ENCODE results near the gene PCBP2. TPM values are rescaled to one million over a fixed set of nuclear protein-coding genes. Genes with fewer than 3 reads are reported as not detected.
A peak's percentile ranks its signal among the peaks of the same experiment; 100 is the strongest.

The PCBP2 gene
- total and polyA plus RNA-seq, 2 donors (not counting 3 experiments of a cell fraction or from before 2014, with no cell fraction given), result 526 to 995 TPM

- no TSS peak for BruUV-seq (replicated peaks)
- Histone ChIP-seq H3K4me1 (ENCODE audit: control insufficient read depth, extremely low read depth, insufficient read depth, low read length) (peaks cover 11% of the 10 kb centered on the region), H3K36me3 (ENCODE audit: control insufficient read depth in 2 of 2, extremely low read depth in 1 of 2, insufficient read depth in 2 of 2, low read length in 2 of 2) (no peaks in the 10 kb centered on the region), H3K9me3 (replicated peaks; ENCODE audit: control insufficient read depth, insufficient read depth, low read length) (no peaks in the 10 kb centered on the region), H3K9ac (replicated peaks; ENCODE audit: extremely low read depth, insufficient read depth, low read length) (peak overlapping the region; percentile 71), H4K20me1 (replicated peaks; ENCODE audit: control insufficient read depth, extremely low read depth, insufficient read depth, low read length) (no peaks in the 10 kb centered on the region), H2AFZ (ENCODE audit: low read depth, low read length) (peak overlapping the region; percentile 86), H3K4me3 (replicated peaks in 1 of 3; ENCODE audit: insufficient read depth in 1 of 3, low read depth in 1 of 3, low read length in 3 of 3) (peak overlapping the region; percentile 17 to 61 (median 38)), H3K9me1 (replicated peaks; ENCODE audit: control insufficient read depth, extremely low read depth, insufficient read depth, low read length) (no peaks in the 10 kb centered on the region), H3K79me2 (ENCODE audit: control insufficient read depth, insufficient read depth, low read length) (no peaks in the 10 kb centered on the region), H3K27me3 (ENCODE audit: control insufficient read depth in 2 of 2, insufficient read depth in 2 of 2, low read length in 2 of 2) (no peaks in the 10 kb centered on the region), H3K4me2 (ENCODE audit: insufficient read depth, low read length) (peak overlapping the region; percentile 69), H3K27ac (ENCODE audit: insufficient read depth, low read depth, low read length) (peak overlapping the region; percentile 57)
- dilution Hi-C loops (cut with MboI; ENCODE audit: extremely low pct_ligation_motif_present, low sequenced_read_pairs), result no loop called here
- DNase-seq (ENCODE audit: low read depth, low spot score) (peak; percentile 93), FAIRE-seq (peak; percentile 95)
- CTCF ChIA-PET, result interaction anchor here (0.9 to 1.6 kb wide), 6 partner anchors 8 to 16 kb away, joined by 3 to 6 read pairs (median 4); partner anchors contain the start of gene TARBP2
- POLR2A ChIA-PET, result no interaction called here
- intact Hi-C loops (cut with micrococcal nuclease), result loop anchor here (1.0 kb wide), 1 partner anchor 8 kb away; the partner anchor contains the start of gene TARBP2
- TF ChIP-seq POLR2A (IDR thresholded peaks at IDR 0.05; ENCODE audit: low read depth, low read length) (no peak), POLR2AphosphoS5 (IDR thresholded peaks at IDR 0.05; ENCODE audit: insufficient read depth, low read depth, low read length) (peak; percentile 44), MAX (IDR thresholded peaks at IDR 0.05; ENCODE audit: insufficient read depth, insufficient read length) (peak; percentile 69), JUN (IDR thresholded peaks at IDR 0.05; ENCODE audit: borderline replicate concordance, insufficient read depth, insufficient read length, low read depth) (peak; percentile 13)
These were observed 41.1 kb downstream of the PCBP2 start for GRCh38 chr12:53492830-53493609.

- no peak for TF ChIP-seq MYC (IDR thresholded peaks at IDR 0.05; ENCODE audit: low read depth, low read length)
- TF ChIP-seq POLR2A (IDR thresholded peaks at IDR 0.05; ENCODE audit: low read depth, low read length), result no peak
- no peak for TF ChIP-seq FOS (IDR thresholded peaks at IDR 0.05; ENCODE audit: borderline replicate concordance, insufficient read depth, low read length)
- no peak for TF ChIP-seq GATA2 (IDR thresholded peaks at IDR 0.05; ENCODE audit: insufficient read depth, insufficient read length, low read depth, low read length)
- TF ChIP-seq CTCF (IDR thresholded peaks at IDR 0.05; ENCODE audit: extremely low read depth in 1 of 2, insufficient read depth in 1 of 2, low read depth in 1 of 2, low read length in 2 of 2), result no peak
- H3K9ac ChIP-seq (replicated peaks; ENCODE audit: extremely low read depth, insufficient read depth, low read length), result peak overlapping the region; percentile 71
- no peaks in the 10 kb centered on the region for H3K9me1 ChIP-seq (replicated peaks; ENCODE audit: control insufficient read depth, extremely low read depth, insufficient read depth, low read length)
- H3K4me1 ChIP-seq (ENCODE audit: control insufficient read depth, extremely low read depth, insufficient read depth, low read length), result peaks cover 18% of the 10 kb centered on the region
- intact Hi-C loops (cut with micrococcal nuclease) (loop anchor here (1.0 kb wide), 1 partner anchor 8 kb away; the partner anchor contains the start of gene TARBP2), dilution Hi-C loops (cut with MboI; ENCODE audit: extremely low pct_ligation_motif_present, low sequenced_read_pairs) (no loop called here)
- no peaks in the 10 kb centered on the region for H3K36me3 ChIP-seq (ENCODE audit: control insufficient read depth in 2 of 2, extremely low read depth in 1 of 2, insufficient read depth in 2 of 2, low read length in 2 of 2)
- TSS peak; percentile 49 for BruUV-seq (replicated peaks)
- H3K9me3 ChIP-seq (replicated peaks; ENCODE audit: control insufficient read depth, insufficient read depth, low read length), result no peaks in the 10 kb centered on the region
- H3K27me3 ChIP-seq (ENCODE audit: control insufficient read depth in 2 of 2, insufficient read depth in 2 of 2, low read length in 2 of 2), result no peaks in the 10 kb centered on the region
- CTCF ChIA-PET, result interaction anchor here (1.0 to 1.6 kb wide), 3 partner anchors 11 to 129 kb away, joined by 3 to 6 read pairs (median 3); no protein-coding TSS in a partner anchor
- POLR2A ChIA-PET, result no interaction called here
- H3K79me2 ChIP-seq (ENCODE audit: control insufficient read depth, insufficient read depth, low read length), result peaks cover 6% of the 10 kb centered on the region
- H3K27ac ChIP-seq (ENCODE audit: insufficient read depth, low read depth, low read length), result peak overlapping the region; percentile 57
- peak overlapping the region; percentile 86 for H2AFZ ChIP-seq (ENCODE audit: low read depth, low read length)
- no peak overlapping the region for H3K4me3 ChIP-seq (replicated peaks in 1 of 3; ENCODE audit: insufficient read depth in 1 of 3, low read depth in 1 of 3, low read length in 3 of 3)
- peak; percentile 37 for FAIRE-seq
- DNase-seq (ENCODE audit: low read depth, low spot score), result no peak
- no peaks in the 10 kb centered on the region for H4K20me1 ChIP-seq (replicated peaks; ENCODE audit: control insufficient read depth, extremely low read depth, insufficient read depth, low read length)
- H3K4me2 ChIP-seq (ENCODE audit: insufficient read depth, low read length), result peak overlapping the region; percentile 69
These were observed 41.9 kb downstream of the PCBP2 start for GRCh38 chr12:53493610-53494391.

Measured in endothelial cell of umbilical vein (primary cell).